Adrenal gland (tissue), 12 donors: Measurements from ENCODE around the gene SHANK3. TPM values are rescaled to one million over a fixed set of nuclear protein-coding genes. Genes with fewer than 3 reads are reported as not detected.

Source experiments
- DNase-seq, 7 donors: peaks; one replicate each; pipeline ENCODE4 v3.0.0-alpha.2; 2019 to 2020
- H3K27ac ChIP-seq, 5 donors: fragments of 200-600 bp; sonication (generic) in 4 of 5; 1 replicate in 3 of 5; 2 replicates in 2 of 5; pipeline versions ENCODE4 v1.5.1 to v1.8.0; 2016 to 2020; ENCODE audit warnings: mild to moderate bottlenecking in 1 of 5
- H3K27me3 ChIP-seq: fragments of 200-600 bp; 2 replicates; pipeline ENCODE4 v1.8.0; 2021
- H3K36me3 ChIP-seq, 2 donors: fragments of 200-600 bp; replicated peaks in 1 of 2; 1 replicate in 1 of 2; 2 replicates in 1 of 2; pipeline versions ENCODE4 v1.5.1 to v1.8.0; 2018 to 2022
- H3K4me1 ChIP-seq, 2 donors: fragments of 200-600 bp; replicated peaks in 1 of 2; 1 replicate in 1 of 2; 2 replicates in 1 of 2; pipeline versions ENCODE4 v1.5.1 to v1.8.0; 2018 to 2021
- H3K4me3 ChIP-seq, 4 donors: fragments of 200-600 bp; sonication (generic) in 3 of 4; one replicate each; pipeline ENCODE4 v1.5.1; 2016 to 2018
- H3K9me3 ChIP-seq, 3 donors: fragments of 200-600 bp; sonication (generic) in 1 of 3; replicated peaks in 1 of 3; 1 replicate in 2 of 3; 2 replicates in 1 of 3; pipeline versions ENCODE4 v1.5.1 to v1.8.0; 2016 to 2021
- CTCF ChIP-seq, 6 experiments: fragments of 450-650 bp in 4 of 6; fragments of 200-600 bp in 2 of 6; sonication (generic) in 1 of 6; IDR thresholded peaks; 1 replicate in 5 of 6; 2 replicates in 1 of 6; pipeline versions ENCODE4 v1.5.1 to v1.8.0; 2016 to 2021; ENCODE audit warnings: antibody characterized with exemption in 6 of 6, mild to moderate bottlenecking in 2 of 6, moderate library complexity in 1 of 6
- POLR2A ChIP-seq, 2 donors: fragments of 450-650 bp; IDR thresholded peaks; one replicate each; pipeline ENCODE4 v1.6.1; 2017; ENCODE audit warnings: antibody characterized with exemption in 2 of 2, mild to moderate bottlenecking in 2 of 2, moderate library complexity in 1 of 2
- WGBS, 4 donors: extraction: QIAGEN DNeasy Blood & Tissue Kit in 2 of 4; methylation state at CpG; one replicate each; pipeline versions ENCODE4 v1.1.5 to v1.1.7; 2013 to 2017; 5-methylcytosine and 5-hydroxymethylcytosine counted together
- intact Hi-C, 2 donors: fragments of 100-400 bp; cut with DNase I; formaldehyde crosslinking; loops; one replicate each; pipeline versions ENCODE4 v1.14.1 to v1.15.0; 2022 to 2023
- polyA plus RNA-seq, 3 donors: library from polyadenylated mRNA; stranded (reverse); fragments of 200-250 nt in 2 of 3; fragments of 350-450 nt in 1 of 3; fragmentation: Illumina TruSeq in 1 of 3; extraction: RNeasy Lipid Tissue Mini Kit (QIAGEN cat#74804) in 1 of 3; gene quantifications; one replicate each; pipeline ENCODE4 v1.2.3, GENCODE V29; 2013 to 2014
- total RNA-seq, 9 donors: library from RNA; depleted of rRNA in 4 of 9; stranded (reverse); fragments of >200 nt in 4 of 9; fragments of 120-200 nt in 1 of 9; fragmentation: NEBNext Ultra II Directional in 1 of 9; extraction: Animal tissue kit (Norgen Biotek cat#: 25700) in 1 of 9; gene quantifications; one replicate each; pipeline versions ENCODE4 v1.1.0 to v1.2.4, GENCODE V29; 2013 to 2023
- donor health status: healthy with polysubstance abuse.
- donor health status: Bipolar disorder and iron deficiency.
- donor health status: DM: yes; HTN: yes; CAD: no.
- donor health status: DM: no; HTN: no; CAD: no.
- donor health status: DM: no; HTN: no; CAD: no.
- donor health status: DM: yes; HTN: yes; CAD: no.

Gene SHANK3
- total and polyA plus RNA-seq, 12 donors = 0.88 to 44.0 (median 9.8) TPM

DNA sequence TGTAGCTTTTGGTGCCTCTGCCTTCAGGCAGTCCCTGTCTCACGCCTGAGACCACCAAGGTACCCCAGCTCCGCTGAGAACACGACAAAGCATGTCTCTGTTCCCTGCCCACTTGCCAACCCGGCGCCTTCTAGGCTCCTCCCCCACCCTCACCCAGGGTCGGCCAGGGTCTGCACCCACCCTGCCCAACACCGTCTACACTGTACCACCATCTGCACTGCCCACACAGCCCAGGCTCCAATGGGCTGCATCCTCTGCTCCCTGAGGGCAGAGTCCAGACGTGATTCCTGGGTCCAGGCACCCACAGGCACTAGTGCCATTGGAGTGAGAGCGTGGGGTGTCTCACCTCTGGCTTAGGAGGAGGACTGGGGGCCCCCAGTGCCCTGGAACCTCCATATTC lies 42.6 kb downstream of the SHANK3 start:
- intact Hi-C loops = no loop called here
- Histone ChIP-seq H3K4me1 (no peaks in the 10 kb centered on the region), H3K9me3 (no peaks in the 10 kb centered on the region), H3K4me3 (no peak overlapping the region), H3K36me3 (no peaks in the 10 kb centered on the region), H3K27ac (no peak overlapping the region), H3K27me3 (peaks cover 8% of the 10 kb centered on the region)
- WGBS, 4 donors = 75 to 85% (median 81%) methylated on average over 6 to 9 of the region's 9 CpGs
- no peak for DNase-seq
- TF ChIP-seq CTCF (IDR thresholded peaks at IDR 0.05) = no peak
- no peak for TF ChIP-seq POLR2A (IDR thresholded peaks at IDR 0.05)

DNA sequence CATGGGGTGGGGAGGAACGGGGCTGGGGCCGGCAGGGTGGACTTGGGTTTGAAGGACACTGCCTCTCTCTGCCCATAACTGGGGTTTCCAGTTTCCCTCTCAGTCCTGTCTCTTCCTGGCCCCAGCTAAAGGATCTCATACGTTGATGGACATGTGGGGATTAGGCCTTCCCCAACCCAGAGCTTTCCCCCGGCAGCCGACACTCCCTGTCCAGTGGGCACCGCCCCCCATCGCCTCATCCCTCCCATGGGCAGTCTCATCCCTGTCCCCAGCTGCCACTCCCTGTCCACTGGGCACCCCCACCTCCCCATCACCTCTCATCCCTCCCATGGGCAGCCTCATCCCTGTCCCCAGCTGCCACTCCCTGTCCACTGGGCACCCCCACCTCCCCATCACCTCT lies 43.2 kb downstream of the SHANK3 start:
- Histone ChIP-seq H3K27ac (no peak overlapping the region), H3K27me3 (peaks cover 8% of the 10 kb centered on the region), H3K36me3 (no peaks in the 10 kb centered on the region), H3K4me1 (no peaks in the 10 kb centered on the region), H3K4me3 (no peak overlapping the region), H3K9me3 (no peaks in the 10 kb centered on the region)
- DNase-seq = no peak
- TF ChIP-seq CTCF (IDR thresholded peaks at IDR 0.05) = no peak
- no peak for TF ChIP-seq POLR2A (IDR thresholded peaks at IDR 0.05)
- WGBS, 4 donors = 82 to 89% (median 83%) methylated on average over 5 to 7 of the region's 7 CpGs
- intact Hi-C loops = no loop called here

DNA sequence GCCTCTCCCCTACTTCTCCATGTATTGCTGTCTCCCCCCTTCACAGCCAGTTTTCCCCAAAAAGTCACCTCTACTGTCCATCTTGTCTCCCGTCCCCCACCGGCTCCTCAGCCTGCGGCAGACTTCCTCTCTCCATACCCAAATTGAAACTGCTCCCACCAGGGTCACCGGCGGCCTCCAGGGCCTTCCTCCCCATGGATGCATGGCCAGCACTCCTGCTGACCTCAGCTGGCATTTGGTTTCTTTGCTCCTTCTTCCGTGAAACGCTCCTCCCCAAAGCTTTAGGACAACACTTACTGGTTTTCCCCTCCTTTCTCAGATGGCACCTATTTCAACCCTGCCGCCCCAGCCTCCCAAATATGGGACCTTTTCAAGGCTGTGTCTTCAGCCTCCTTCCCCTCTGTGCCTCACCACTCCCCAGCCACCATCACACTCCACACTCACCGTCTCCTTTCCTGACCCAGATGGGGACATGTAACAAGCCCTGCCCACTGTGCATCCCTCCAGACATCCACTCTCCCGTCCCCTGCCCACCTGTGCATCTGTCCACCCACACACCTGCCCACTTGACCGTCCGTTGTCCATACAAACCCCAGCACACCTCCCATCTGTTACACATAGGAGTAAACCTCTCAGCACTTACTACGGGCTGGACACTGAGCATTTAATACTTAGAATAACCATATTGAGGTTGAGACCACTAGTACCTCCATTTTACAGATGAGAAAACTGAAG lies 43.8 kb downstream of the SHANK3 start:
- Histone ChIP-seq H3K27ac (no peak overlapping the region), H3K4me1 (no peaks in the 10 kb centered on the region), H3K9me3 (no peaks in the 10 kb centered on the region), H3K4me3 (no peak overlapping the region), H3K36me3 (no peaks in the 10 kb centered on the region), H3K27me3 (peaks cover 8% of the 10 kb centered on the region)
- no peak for DNase-seq
- intact Hi-C loops = no loop called here
- TF ChIP-seq CTCF (IDR thresholded peaks at IDR 0.05) (no peak), POLR2A (IDR thresholded peaks at IDR 0.05) (no peak)
- whole genome bisulfite sequencing, 4 donors = 82 to 89% (median 86%) methylated on average over 13 of the region's 13 CpGs

DNA sequence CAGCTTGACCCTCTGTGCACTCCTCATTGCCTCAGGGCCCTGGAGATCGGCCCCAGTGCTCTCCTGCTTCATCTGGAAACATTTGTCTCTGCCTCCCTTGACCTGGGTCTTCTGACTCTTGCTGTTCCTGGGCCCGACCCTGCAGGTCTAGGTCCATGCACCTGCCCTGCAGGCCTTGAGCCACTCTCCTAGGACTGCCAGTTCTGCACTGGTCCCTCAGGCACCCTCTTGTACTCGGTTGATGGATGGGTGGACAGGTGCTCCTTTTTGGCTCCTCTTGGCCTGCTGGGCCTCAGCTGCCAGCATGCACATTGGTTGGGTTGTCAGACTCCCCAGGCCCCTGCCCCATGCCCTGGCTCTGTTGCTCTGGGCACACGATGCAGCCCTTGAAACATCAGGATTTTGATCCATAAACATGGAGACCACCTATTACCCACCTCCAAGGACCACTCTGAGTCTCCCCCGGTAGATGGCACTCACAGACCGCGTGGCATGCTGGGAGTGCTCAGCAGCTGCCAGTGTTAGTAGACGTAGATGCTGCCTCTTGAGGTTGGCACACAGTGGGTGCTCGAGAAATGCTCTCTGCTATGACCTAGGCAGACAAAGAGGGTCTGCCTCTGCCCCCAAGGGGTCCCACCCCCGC lies 45.2 kb downstream of the SHANK3 start:
- Histone ChIP-seq H3K9me3 (no peaks in the 10 kb centered on the region), H3K36me3 (no peaks in the 10 kb centered on the region), H3K27ac (no peak overlapping the region), H3K4me1 (no peaks in the 10 kb centered on the region), H3K27me3 (peaks cover 8% of the 10 kb centered on the region), H3K4me3 (no peak overlapping the region)
- WGBS, 4 donors = 77 to 88% (median 83%) methylated on average over 6 to 10 of the region's 10 CpGs
- DNase-seq = no peak
- intact Hi-C loops = no loop called here
- TF ChIP-seq POLR2A (IDR thresholded peaks at IDR 0.05) = no peak
- TF ChIP-seq CTCF (IDR thresholded peaks at IDR 0.05) = no peak
